ENCODE data around the gene NRXN2.

DNA sequence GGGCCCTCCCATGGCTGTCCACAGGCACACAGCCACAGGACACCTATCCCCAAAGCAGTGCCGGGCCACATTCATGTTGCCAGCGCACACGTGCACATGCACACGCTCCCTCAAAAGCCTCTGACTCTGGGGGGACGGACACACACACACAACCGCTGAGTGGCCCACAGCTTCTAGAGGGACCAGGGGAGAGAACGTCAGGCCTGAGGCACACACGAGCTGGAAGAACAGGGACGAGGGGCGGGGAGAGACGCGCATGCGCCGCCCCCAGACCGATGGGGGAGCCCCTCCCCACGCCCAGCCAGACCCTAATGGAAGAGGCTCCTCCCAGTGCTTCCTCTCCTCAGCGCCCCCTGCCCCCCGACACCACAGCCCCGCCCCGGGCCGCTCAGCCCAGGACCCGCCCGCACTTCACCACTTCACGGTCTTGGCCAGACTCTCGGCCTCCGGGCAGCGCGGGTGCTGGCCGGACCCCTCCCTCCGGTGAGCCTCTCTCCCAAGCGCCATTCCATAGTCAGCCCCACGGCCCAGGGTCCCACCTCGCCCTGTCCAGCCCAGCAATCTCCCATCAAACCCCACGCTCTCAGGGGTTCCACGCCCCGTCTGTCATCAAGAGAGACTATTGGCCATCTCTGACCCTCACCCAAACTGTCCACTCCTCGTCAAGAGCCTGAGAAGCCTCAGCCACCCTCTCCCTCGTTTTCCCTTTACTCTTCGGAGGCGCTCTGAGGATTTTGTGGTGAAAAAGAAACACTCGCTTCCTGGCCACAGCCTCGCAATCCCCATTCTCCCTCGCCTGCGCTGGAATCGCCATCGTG is 11.7 kb downstream of the NRXN2 start:
- TF ChIP-seq EZH2phosphoT487 (IDR thresholded peaks at IDR 0.05; ENCODE audit: low read length) (no peak), EZH2 (optimal IDR thresholded peaks at IDR 0.05; ENCODE audit: low read depth, low read length) (no peak)
- TF ChIP-seq, protein P1, sequence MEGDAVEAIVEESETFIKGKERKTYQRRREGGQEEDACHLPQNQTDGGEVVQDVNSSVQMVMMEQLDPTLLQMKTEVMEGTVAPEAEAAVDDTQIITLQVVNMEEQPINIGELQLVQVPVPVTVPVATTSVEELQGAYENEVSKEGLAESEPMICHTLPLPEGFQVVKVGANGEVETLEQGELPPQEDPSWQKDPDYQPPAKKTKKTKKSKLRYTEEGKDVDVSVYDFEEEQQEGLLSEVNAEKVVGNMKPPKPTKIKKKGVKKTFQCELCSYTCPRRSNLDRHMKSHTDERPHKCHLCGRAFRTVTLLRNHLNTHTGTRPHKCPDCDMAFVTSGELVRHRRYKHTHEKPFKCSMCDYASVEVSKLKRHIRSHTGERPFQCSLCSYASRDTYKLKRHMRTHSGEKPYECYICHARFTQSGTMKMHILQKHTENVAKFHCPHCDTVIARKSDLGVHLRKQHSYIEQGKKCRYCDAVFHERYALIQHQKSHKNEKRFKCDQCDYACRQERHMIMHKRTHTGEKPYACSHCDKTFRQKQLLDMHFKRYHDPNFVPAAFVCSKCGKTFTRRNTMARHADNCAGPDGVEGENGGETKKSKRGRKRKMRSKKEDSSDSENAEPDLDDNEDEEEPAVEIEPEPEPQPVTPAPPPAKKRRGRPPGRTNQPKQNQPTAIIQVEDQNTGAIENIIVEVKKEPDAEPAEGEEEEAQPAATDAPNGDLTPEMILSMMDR (IDR thresholded peaks at IDR 0.05; ENCODE audit: low read length), result no peak

Measured in MM.1S (cell line).